HG03460 (cell line): ENCODE data around the gene DUSP11.
"Not testable (repeated sequence)": the region's sequence is repeated elsewhere in the genome, so short reads cannot be mapped to it uniquely, and the experiment has no call there.

ENCODE experiments used
- ATAC-seq: cut with Tn5 transposase; IDR thresholded peaks from one replicate; pipeline ENCODE4 v1.9.1; 2021; ENCODE audit not compliant: unreplicated experiment

Gene DUSP11

GRCh38 chr2:73779467-73780236, at the start of gene DUSP11:
DUSP11 (minus strand) TSS chr2:73780103; CDS start chr2:73779974, 129 bp downstream.
- ATAC-seq, result peak; percentile 99

- peak; percentile 78 for ATAC-seq
Observed at GRCh38 chr2:73828818-73829570, 49.1 kb upstream of the DUSP11 start, which contains the start of gene STAMBP. STAMBP (plus strand) TSS chr2:73828961; CDS start chr2:73830857, 1,896 bp downstream.

GRCh38 chr2:73828389-73828817, 48.5 kb upstream of the DUSP11 start:
- ATAC-seq, result no peak

GRCh38 chr2:73827660-73828388, 47.9 kb upstream of the DUSP11 start:
- no peak for ATAC-seq

GRCh38 chr2:73827018-73827417, 47.1 kb upstream of the DUSP11 start:
- no peak for ATAC-seq

- ATAC-seq, result no peak
Observed at GRCh38 chr2:73825408-73825807, 45.5 kb upstream of the DUSP11 start.

- no peak for ATAC-seq
Observed at GRCh38 chr2:73823916-73824523, 44.1 kb upstream of the DUSP11 start.

GRCh38 chr2:73823416-73823815, 43.5 kb upstream of the DUSP11 start:
- ATAC-seq, result no peak

GRCh38 chr2:73822991-73823390, 43.1 kb upstream of the DUSP11 start:
- ATAC-seq, result no peak

GRCh38 chr2:73822276-73822675, 42.4 kb upstream of the DUSP11 start:
- peak; percentile 70 for ATAC-seq

- ATAC-seq, result no peak
Observed at GRCh38 chr2:73821669-73822068, 41.8 kb upstream of the DUSP11 start.

GRCh38 chr2:73821227-73821626, 41.3 kb upstream of the DUSP11 start:
- ATAC-seq, result peak; percentile 69

- no peak for ATAC-seq
Observed at GRCh38 chr2:73818296-73818695, 38.4 kb upstream of the DUSP11 start.

- ATAC-seq, result no peak
Observed at GRCh38 chr2:73812635-73813034, 32.7 kb upstream of the DUSP11 start.

GRCh38 chr2:73811878-73812277, 32.0 kb upstream of the DUSP11 start:
- ATAC-seq, result no peak

- ATAC-seq, result not testable (repeated sequence)
Observed at GRCh38 chr2:73783883-73784282, 4.0 kb upstream of the DUSP11 start, which contains the start of gene C2orf78. C2orf78 (plus strand) TSS chr2:73784183; CDS start chr2:73784310, 127 bp downstream.

- ATAC-seq, result not testable (repeated sequence)
Observed at GRCh38 chr2:73783402-73783801, 3.5 kb upstream of the DUSP11 start.

GRCh38 chr2:73780237-73780582, 307 bp upstream of the DUSP11 start:
- ATAC-seq, result no peak

GRCh38 chr2:73778867-73779466, 936 bp downstream of the DUSP11 start:
- not testable (repeated sequence) for ATAC-seq

GRCh38 chr2:73776869-73777519, 2.9 kb downstream of the DUSP11 start:
- no peak for ATAC-seq
